HCT116 (cell line): ENCODE data around the gene PGLYRP3. TPM values are rescaled to one million over a fixed set of nuclear protein-coding genes. Genes with fewer than 3 reads are reported as not detected.

Experiments used
- ATAC-seq: fragments of 200-7000 bp; cut with Tn5 transposase; 2 replicates; pipeline ENCODE4 v1.9.1; 2020; ENCODE audit warnings: mild to moderate bottlenecking, moderate library complexity
- BruUV-seq: library from RNA; stranded (reverse); fragments of 400-500 nt; replicated peaks from 2 replicates; lab custom pipeline; 2021; lab: Mats Ljungman, UMichigan
- CTCF ChIA-PET: fragments of 300-600 bp; sonication (Branson Sonifier 250); formaldehyde crosslinking; loops from one replicate; lab custom pipeline; 2021; ENCODE audit warnings: antibody characterized with exemption; lab: Charles Lee
- POLR2A ChIA-PET: fragments of 300-600, 350-600 bp; sonication (Branson Sonifier 250); formaldehyde crosslinking; loops from one replicate; lab custom pipeline; 2021; ENCODE audit warnings: antibody characterized with exemption; lab: Charles Lee
- RAD21 ChIA-PET, 2 experiments: fragments of 300-600 bp; sonication (Branson Sonifier 250); formaldehyde crosslinking; loops; one replicate each; lab custom pipeline; 2023; ENCODE audit warnings: low total read pairs in 2 of 2; ENCODE audit not compliant: uncharacterized antibody in 2 of 2, unreplicated experiment in 2 of 2, low non-redundant PET in 1 of 2; lab: Charles Lee
- DNase-seq: peaks from one replicate; pipeline ENCODE4 v3.0.0-alpha.2; 2010; ENCODE audit warnings: low read depth, low spot score
- H2AFZ ChIP-seq: fragments of 200-600 bp; shearing (Covaris generic), sonication (generic); 2 replicates; pipeline ENCODE4 v1.6.1; 2017; ENCODE audit warnings: low read depth, mixed run types, mixed read lengths, antibody characterized with exemption, low read length; ENCODE audit not compliant: poor library complexity, severe bottlenecking
- H3K27ac ChIP-seq: 2 replicates; pipeline ENCODE4 v1.5.1; 2012; ENCODE audit warnings: low read depth, low read length
- H3K27me3 ChIP-seq: fragments of 200-600 bp; sonication (generic); 2 replicates; pipeline ENCODE4 v1.6.1; 2016; ENCODE audit warnings: mixed run types, low read length, mixed read lengths; ENCODE audit not compliant: insufficient read depth
- H3K36me3 ChIP-seq, 2 experiments: fragments of 200-500 bp in 1 of 2; fragments of 200-600 bp in 1 of 2; sonication (Bioruptor generic) in 1 of 2; sonication (generic) in 1 of 2; 2 replicates each; pipeline versions ENCODE4 v1.5.1 to v1.6.1; 2014 to 2016; ENCODE audit warnings: low read length in 2 of 2, inconsistent platforms in 1 of 2, mixed read lengths in 1 of 2, mixed run types in 1 of 2; ENCODE audit not compliant: insufficient read depth in 2 of 2, control insufficient read depth in 1 of 2
- H3K4me1 ChIP-seq, 2 experiments: fragments of 200-600 bp in 1 of 2; sonication (generic) in 1 of 2; 2 replicates each; pipeline versions ENCODE4 v1.5.1 to v1.6.1; 2012 to 2017; ENCODE audit warnings: low read length in 2 of 2, inconsistent platforms in 1 of 2, mild to moderate bottlenecking in 1 of 2, mixed read lengths in 1 of 2, mixed run types in 1 of 2, moderate library complexity in 1 of 2; ENCODE audit not compliant: insufficient read depth in 2 of 2, control insufficient read depth in 1 of 2
- H3K4me2 ChIP-seq: fragments of 200-600 bp; sonication (generic); 2 replicates; pipeline ENCODE4 v1.6.1; 2017; ENCODE audit warnings: mixed run types, low read length, mixed read lengths
- H3K4me3 ChIP-seq, 2 experiments: fragments of 200-600 bp in 1 of 2; sonication (generic) in 1 of 2; replicated peaks in 1 of 2; 2 replicates each; pipeline ENCODE4 v1.5.1; 2011 to 2016; ENCODE audit warnings: low read length in 2 of 2, control low read depth in 1 of 2, low read depth in 1 of 2, mild to moderate bottlenecking in 1 of 2, mixed read lengths in 1 of 2, mixed run types in 1 of 2
- H3K79me2 ChIP-seq: fragments of 200-600 bp; sonication (generic); 2 replicates; pipeline ENCODE4 v1.6.1; 2017; ENCODE audit warnings: mild to moderate bottlenecking, mixed run types, low read length, moderate library complexity, mixed read lengths; ENCODE audit not compliant: insufficient read depth
- H3K9ac ChIP-seq: fragments of 200-600 bp; sonication (generic); 2 replicates; pipeline ENCODE4 v1.6.1; 2016; ENCODE audit warnings: low read length, mixed read lengths
- H3K9me2 ChIP-seq: fragments of 200-600 bp; sonication (generic), shearing (Covaris generic); 2 replicates; pipeline ENCODE4 v1.6.1; 2017; ENCODE audit warnings: mixed run types, mild to moderate bottlenecking, moderate library complexity; ENCODE audit not compliant: insufficient read depth
- H3K9me3 ChIP-seq, 2 experiments: fragments of 200-500 bp in 1 of 2; fragments of 200-600 bp in 1 of 2; sonication (Bioruptor generic) in 1 of 2; sonication (generic) in 1 of 2; 2 replicates each; pipeline ENCODE4 v1.6.1; 2014 to 2017; ENCODE audit warnings: low read length in 2 of 2, mixed read lengths in 2 of 2, inconsistent platforms in 1 of 2, low read depth in 1 of 2, mild to moderate bottlenecking in 1 of 2, mixed run types in 1 of 2, moderate library complexity in 1 of 2; ENCODE audit not compliant: control insufficient read depth in 1 of 2, insufficient read depth in 1 of 2
- H4K20me1 ChIP-seq: fragments of 200-600 bp; sonication (generic), shearing (Covaris generic); 2 replicates; pipeline ENCODE4 v1.6.1; 2017; ENCODE audit warnings: mixed run types, mild to moderate bottlenecking, moderate library complexity; ENCODE audit not compliant: insufficient read depth
- CBX3 ChIP-seq: IDR thresholded peaks from 2 replicates; pipeline ENCODE4 v1.6.1; 2012; ENCODE audit warnings: low read depth
- CEBPB ChIP-seq: IDR thresholded peaks from 2 replicates; pipeline ENCODE4 v1.6.1; 2012; ENCODE audit warnings: low read depth
- EZH2 ChIP-seq: fragments of 200-600 bp; sonication (generic); IDR thresholded peaks from 2 replicates; pipeline ENCODE4 v1.6.1; 2017; ENCODE audit warnings: antibody characterized with exemption, mixed run types
- FOSL1 ChIP-seq: IDR thresholded peaks from 2 replicates; pipeline ENCODE4 v1.6.1; 2012; ENCODE audit warnings: low read depth
- POLR2A ChIP-seq: IDR thresholded peaks from 2 replicates; pipeline ENCODE4 v1.7.0; 2011; ENCODE audit warnings: borderline replicate concordance; ENCODE audit not compliant: insufficient read depth, insufficient read length; ENCODE audit errors: extremely low read depth
- POLR2AphosphoS5 ChIP-seq: IDR thresholded peaks from 2 replicates; pipeline ENCODE4 v1.6.1; 2011; ENCODE audit warnings: mild to moderate bottlenecking, low read depth, low read length, moderate library complexity
- RAD21 ChIP-seq: IDR thresholded peaks from 2 replicates; pipeline ENCODE4 v1.6.1; 2012; ENCODE audit warnings: low read depth, mild to moderate bottlenecking
- SIN3A ChIP-seq: IDR thresholded peaks from 2 replicates; pipeline ENCODE4 v1.6.1; 2012; ENCODE audit warnings: low read depth
- SP1 ChIP-seq: IDR thresholded peaks from 2 replicates; pipeline ENCODE4 v1.6.1; 2012; ENCODE audit warnings: low read depth
- SRF ChIP-seq: IDR thresholded peaks from 2 replicates; pipeline ENCODE4 v1.6.1; 2012; ENCODE audit warnings: low read depth
- TCF7L2 ChIP-seq: IDR thresholded peaks from 2 replicates; pipeline ENCODE4 v1.7.0; 2011; ENCODE audit warnings: borderline replicate concordance, inconsistent platforms; ENCODE audit not compliant: insufficient read depth, insufficient read length; ENCODE audit errors: extremely low read depth
- intact Hi-C: fragments of 100-400 bp; cut with micrococcal nuclease; formaldehyde crosslinking; loops from 2 replicates; pipeline ENCODE4 v1.10.0; 2022
- total RNA-seq: library from RNA; stranded (reverse); gene quantifications from one replicate; pipeline ENCODE4 v1.2.1, GENCODE V29; 2021; ENCODE audit not compliant: unreplicated experiment
- TF ChIP-seq, protein P1 (sequence below), 3 experiments: fragments of 200-600 bp in 1 of 3; sonication (generic) in 1 of 3; IDR thresholded peaks in 2 of 3; conservative IDR thresholded peaks in 1 of 3; 2 replicates each; pipeline ENCODE4 v1.5.1; 2012 to 2017; ENCODE audit warnings: low read depth in 2 of 3, low read length in 2 of 3, antibody characterized with exemption in 1 of 3, borderline replicate concordance in 1 of 3, control low read depth in 1 of 3, mild to moderate bottlenecking in 1 of 3, mixed read lengths in 1 of 3, mixed run types in 1 of 3, moderate library complexity in 1 of 3; ENCODE audit not compliant: insufficient read depth in 1 of 3
- TF ChIP-seq, protein P2 (sequence below): IDR thresholded peaks from 2 replicates; pipeline ENCODE4 v1.6.1; 2012; ENCODE audit warnings: low read depth
- TF ChIP-seq, protein P3 (sequence below): IDR thresholded peaks from 2 replicates; pipeline ENCODE4 v1.6.1; 2011; ENCODE audit warnings: mild to moderate bottlenecking, low read length, moderate library complexity; ENCODE audit not compliant: insufficient replicate concordance; ENCODE audit errors: extremely low read depth

PGLYRP3 gene
- total RNA-seq, 1 experiment from 2014 or later, result not detected

GRCh38 chr1:153360190-153360589 lies 47.4 kb upstream of the PGLYRP3 start (continued):
- TF ChIP-seq, protein P1, sequence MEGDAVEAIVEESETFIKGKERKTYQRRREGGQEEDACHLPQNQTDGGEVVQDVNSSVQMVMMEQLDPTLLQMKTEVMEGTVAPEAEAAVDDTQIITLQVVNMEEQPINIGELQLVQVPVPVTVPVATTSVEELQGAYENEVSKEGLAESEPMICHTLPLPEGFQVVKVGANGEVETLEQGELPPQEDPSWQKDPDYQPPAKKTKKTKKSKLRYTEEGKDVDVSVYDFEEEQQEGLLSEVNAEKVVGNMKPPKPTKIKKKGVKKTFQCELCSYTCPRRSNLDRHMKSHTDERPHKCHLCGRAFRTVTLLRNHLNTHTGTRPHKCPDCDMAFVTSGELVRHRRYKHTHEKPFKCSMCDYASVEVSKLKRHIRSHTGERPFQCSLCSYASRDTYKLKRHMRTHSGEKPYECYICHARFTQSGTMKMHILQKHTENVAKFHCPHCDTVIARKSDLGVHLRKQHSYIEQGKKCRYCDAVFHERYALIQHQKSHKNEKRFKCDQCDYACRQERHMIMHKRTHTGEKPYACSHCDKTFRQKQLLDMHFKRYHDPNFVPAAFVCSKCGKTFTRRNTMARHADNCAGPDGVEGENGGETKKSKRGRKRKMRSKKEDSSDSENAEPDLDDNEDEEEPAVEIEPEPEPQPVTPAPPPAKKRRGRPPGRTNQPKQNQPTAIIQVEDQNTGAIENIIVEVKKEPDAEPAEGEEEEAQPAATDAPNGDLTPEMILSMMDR (IDR thresholded peaks at IDR 0.05 in 2 of 3, conservative IDR thresholded peaks at IDR 0.05 in 1 of 3; ENCODE audit: borderline replicate concordance in 1 of 3, insufficient read depth in 1 of 3, low read depth in 2 of 3, low read length in 2 of 3), result no peak

GRCh38 chr1:153359241-153359640 lies 46.5 kb upstream of the PGLYRP3 start:
- ATAC-seq, result no peak
- BruUV-seq, result no TSS peak
- H4K20me1 ChIP-seq, result no peaks in the 10 kb centered on the region
- H3K27me3 ChIP-seq, result peaks cover 12% of the 10 kb centered on the region
- no peak overlapping the region for H3K9ac ChIP-seq
- H2AFZ ChIP-seq, result no peak overlapping the region
- H3K27ac ChIP-seq, result no peak overlapping the region
- H3K4me3 ChIP-seq, result no peak overlapping the region
- POLR2A ChIA-PET, result no interaction called here
- RAD21 ChIA-PET, result no interaction called here
- H3K79me2 ChIP-seq, result no peaks in the 10 kb centered on the region
- intact Hi-C loops, result no loop called here
- H3K9me2 ChIP-seq, result no peaks in the 10 kb centered on the region
- H3K36me3 ChIP-seq, result no peaks in the 10 kb centered on the region
- CTCF ChIA-PET, result interaction anchor here (1.0 to 1.1 kb wide), 2 partner anchors 136 to 268 kb away, joined by 3 to 5 read pairs; partner anchors contain the start of gene S100A13
- H3K4me1 ChIP-seq, result no peaks in the 10 kb centered on the region; a peak in 1 of 4 replicates
- no peaks in the 10 kb centered on the region for H3K9me3 ChIP-seq
- TF ChIP-seq EZH2, result no peak
- no peak for TF ChIP-seq CEBPB
- TF ChIP-seq, protein P2, sequence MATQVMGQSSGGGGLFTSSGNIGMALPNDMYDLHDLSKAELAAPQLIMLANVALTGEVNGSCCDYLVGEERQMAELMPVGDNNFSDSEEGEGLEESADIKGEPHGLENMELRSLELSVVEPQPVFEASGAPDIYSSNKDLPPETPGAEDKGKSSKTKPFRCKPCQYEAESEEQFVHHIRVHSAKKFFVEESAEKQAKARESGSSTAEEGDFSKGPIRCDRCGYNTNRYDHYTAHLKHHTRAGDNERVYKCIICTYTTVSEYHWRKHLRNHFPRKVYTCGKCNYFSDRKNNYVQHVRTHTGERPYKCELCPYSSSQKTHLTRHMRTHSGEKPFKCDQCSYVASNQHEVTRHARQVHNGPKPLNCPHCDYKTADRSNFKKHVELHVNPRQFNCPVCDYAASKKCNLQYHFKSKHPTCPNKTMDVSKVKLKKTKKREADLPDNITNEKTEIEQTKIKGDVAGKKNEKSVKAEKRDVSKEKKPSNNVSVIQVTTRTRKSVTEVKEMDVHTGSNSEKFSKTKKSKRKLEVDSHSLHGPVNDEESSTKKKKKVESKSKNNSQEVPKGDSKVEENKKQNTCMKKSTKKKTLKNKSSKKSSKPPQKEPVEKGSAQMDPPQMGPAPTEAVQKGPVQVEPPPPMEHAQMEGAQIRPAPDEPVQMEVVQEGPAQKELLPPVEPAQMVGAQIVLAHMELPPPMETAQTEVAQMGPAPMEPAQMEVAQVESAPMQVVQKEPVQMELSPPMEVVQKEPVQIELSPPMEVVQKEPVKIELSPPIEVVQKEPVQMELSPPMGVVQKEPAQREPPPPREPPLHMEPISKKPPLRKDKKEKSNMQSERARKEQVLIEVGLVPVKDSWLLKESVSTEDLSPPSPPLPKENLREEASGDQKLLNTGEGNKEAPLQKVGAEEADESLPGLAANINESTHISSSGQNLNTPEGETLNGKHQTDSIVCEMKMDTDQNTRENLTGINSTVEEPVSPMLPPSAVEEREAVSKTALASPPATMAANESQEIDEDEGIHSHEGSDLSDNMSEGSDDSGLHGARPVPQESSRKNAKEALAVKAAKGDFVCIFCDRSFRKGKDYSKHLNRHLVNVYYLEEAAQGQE, result no peak
- no peak for TF ChIP-seq SP1
- no peak for TF ChIP-seq SIN3A
- TF ChIP-seq, protein P1 (IDR thresholded peaks at IDR 0.05 in 2 of 3, conservative IDR thresholded peaks at IDR 0.05 in 1 of 3; ENCODE audit: borderline replicate concordance in 1 of 3, insufficient read depth in 1 of 3, low read depth in 2 of 3, low read length in 2 of 3), result no peak
- TF ChIP-seq, protein P3, sequence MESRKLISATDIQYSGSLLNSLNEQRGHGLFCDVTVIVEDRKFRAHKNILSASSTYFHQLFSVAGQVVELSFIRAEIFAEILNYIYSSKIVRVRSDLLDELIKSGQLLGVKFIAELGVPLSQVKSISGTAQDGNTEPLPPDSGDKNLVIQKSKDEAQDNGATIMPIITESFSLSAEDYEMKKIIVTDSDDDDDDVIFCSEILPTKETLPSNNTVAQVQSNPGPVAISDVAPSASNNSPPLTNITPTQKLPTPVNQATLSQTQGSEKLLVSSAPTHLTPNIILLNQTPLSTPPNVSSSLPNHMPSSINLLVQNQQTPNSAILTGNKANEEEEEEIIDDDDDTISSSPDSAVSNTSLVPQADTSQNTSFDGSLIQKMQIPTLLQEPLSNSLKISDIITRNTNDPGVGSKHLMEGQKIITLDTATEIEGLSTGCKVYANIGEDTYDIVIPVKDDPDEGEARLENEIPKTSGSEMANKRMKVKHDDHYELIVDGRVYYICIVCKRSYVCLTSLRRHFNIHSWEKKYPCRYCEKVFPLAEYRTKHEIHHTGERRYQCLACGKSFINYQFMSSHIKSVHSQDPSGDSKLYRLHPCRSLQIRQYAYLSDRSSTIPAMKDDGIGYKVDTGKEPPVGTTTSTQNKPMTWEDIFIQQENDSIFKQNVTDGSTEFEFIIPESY, result no peak
- no peak for TF ChIP-seq POLR2A
- TF ChIP-seq TCF7L2, result no peak
- TF ChIP-seq FOSL1, result no peak
- no peak for TF ChIP-seq SRF
- no peak for TF ChIP-seq POLR2AphosphoS5
- TF ChIP-seq CBX3, result no peak
- no peak for TF ChIP-seq RAD21
- no peak overlapping the region for H3K4me2 ChIP-seq
- no peak for DNase-seq
